ENCODE measurements around the gene LRRC39.

LRRC39 gene

GRCh38 chr1:100145116-100145515, 32.9 kb downstream of the LRRC39 start:
- DNase-seq = no peak

DNA sequence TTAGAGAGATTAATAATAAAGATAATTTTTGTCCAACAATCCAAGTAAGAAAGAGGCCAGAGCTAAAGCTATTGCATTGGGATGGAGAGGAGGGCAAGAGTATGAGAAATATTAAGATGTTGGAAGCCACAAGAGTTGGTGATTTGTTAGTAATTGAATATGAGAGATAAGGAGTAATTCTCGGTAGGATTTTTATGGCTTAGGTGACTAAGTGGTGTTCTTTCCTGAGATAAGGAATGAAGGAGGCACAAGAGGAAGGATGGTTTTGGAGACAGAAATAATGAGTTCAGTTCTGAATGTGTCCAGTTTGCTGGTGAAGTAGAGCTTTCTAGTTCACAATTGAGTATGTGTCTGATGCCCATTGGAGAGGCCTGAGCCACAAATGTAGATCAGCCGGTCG, 35.7 kb downstream of the LRRC39 start:
- no peak for DNase-seq

DNA sequence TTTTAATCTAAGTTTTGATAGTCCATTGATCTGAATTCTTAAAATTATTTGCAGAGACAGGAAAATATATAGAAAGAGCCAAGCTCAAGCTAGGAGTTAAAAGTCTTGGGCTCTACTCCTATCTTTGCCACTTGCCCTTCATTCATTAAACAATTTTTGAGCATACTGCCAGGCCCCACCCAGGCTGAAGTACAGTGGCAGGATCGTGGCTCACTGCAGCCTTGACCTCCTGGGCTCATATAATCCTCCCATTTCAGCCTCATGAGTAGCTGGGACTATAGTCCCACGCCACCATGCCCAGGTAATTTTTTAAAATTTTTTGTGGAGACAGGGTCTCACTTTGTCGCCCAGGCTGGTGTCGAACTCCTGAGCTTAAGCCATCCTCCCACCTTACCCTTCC, 36.9 kb downstream of the LRRC39 start:
- no peak for DNase-seq

GRCh38 chr1:100137602-100138001, 40.5 kb downstream of the LRRC39 start:
- no peak for DNase-seq

GRCh38 chr1:100134872-100135271, 43.2 kb downstream of the LRRC39 start:
- no peak for DNase-seq

DNA sequence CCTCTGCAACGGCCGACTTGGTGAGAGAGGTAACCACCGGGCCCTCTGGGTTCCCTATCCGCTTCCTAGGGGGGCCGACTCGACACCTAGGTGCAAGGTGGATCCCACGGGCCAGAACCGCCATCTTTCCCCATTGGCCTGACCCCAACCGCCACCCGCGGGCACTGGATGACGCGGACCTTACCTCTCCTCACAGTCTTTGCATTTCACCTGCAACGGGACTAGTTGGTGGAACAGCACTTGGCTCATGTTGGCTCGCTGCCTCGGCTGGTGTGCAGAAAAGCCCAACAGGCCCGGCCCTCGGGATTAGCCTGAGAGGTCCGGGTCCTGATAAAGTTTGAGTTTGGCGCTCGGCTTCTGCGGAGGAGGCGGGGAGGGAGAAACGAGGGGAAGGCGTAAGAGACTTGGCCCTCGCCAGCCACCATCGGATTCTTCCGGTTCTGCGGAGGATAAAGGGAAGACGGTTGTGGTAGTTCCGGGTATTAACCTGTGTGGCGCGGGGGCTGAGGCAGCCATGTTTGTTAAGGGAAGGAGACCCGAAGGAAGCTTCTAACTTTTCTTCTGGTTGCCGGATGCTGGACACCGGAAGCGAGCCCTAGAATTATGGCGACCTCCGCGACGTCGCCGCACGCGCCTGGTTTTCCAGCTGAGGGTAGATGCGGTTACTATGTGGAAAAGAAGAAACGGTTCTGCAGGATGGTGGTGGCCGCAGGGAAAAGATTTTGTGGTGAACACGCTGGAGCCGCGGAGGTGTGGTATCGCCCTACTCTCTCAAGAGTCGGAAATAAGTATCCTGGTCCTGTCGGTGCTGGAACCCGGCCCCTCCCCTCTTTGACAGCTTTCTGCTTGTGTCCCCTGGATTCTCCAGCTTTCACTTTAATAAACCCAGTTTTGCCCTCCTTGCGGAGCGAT, 45.2 kb downstream of the LRRC39 start, which contains the start of the genes SASS6 and TRMT13:
Gene SASS6, minus strand, starts transcription at position 365 of the 912 bp plus-strand sequence. Its CDS starts 116 bp downstream, at position 249.
Gene TRMT13, plus strand, starts transcription at position 598 of the 912 bp plus-strand sequence. Its CDS starts 6 bp downstream, at position 604.
- peak; percentile 91 for DNase-seq

- DNase-seq = no peak
Observed at GRCh38 chr1:100131623-100132022, 46.4 kb downstream of the LRRC39 start.

DNA sequence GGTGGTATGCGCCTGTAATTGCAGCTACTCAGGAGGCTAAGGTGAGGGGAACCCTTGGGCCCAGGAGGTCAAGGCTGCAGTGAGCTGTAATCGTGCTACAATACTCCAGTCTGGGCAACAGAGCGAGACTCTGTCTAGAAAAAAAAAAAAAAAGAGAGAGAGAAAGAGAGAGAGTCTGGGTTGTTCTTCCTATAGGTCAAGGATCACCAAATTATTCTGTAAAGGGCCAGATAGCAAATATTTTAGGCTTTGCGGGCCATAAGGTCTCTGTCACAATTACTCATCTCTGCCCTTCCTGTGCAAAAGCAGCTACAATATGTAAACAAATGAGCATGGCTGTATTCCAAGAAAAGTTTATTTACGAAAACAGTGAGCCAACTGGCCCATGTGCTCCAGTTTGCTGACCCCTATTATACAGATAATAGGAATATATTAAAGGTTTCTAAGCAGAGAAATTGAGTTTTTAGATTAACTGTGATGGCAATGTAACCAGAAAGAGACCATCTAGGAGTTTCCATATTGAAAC, 47.4 kb downstream of the LRRC39 start:
- no peak for DNase-seq

DNA sequence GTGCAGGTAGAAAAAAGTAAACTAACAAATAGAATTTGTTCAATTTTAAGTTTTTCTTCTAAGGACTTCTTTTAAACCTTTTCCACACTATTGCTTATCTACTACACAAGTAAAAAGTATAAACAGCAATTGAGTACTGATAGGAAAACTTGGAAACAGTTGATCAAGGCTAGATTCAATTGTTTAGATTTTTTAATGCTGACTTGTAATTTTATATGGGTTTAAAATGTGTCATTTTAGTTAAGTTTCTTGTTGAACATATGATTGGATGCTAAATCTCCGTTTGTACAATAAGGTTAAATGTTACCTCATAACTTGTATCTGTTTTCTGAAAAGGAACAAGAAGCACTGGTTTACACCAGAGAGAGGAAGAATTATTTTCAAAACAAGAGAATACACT, 50.8 kb downstream of the LRRC39 start:
- DNase-seq = no peak

DNA sequence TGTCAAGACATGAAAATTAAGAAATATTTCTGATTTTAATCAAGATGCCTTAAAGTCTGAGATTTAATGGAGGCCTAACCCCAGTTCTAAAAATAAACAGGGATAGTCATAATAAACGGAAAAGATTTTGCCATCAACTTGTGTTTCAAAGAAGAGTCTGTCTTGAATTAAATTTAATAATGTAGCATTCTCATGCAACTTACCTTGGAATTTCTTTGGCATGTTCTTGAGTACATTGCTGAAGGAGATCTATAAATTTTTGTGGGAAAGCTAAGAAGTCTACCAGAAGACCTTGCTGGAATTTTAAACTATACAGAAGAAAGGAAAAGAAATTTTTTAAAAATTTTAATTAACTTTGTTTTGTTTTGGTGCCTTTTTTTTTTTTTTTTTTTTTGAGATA, 55.9 kb downstream of the LRRC39 start:
- no peak for DNase-seq

- DNase-seq = no peak
Observed at GRCh38 chr1:100115524-100115923, 62.5 kb downstream of the LRRC39 start.

- no peak for DNase-seq
Observed at GRCh38 chr1:100109554-100110066, 68.4 kb downstream of the LRRC39 start.

- no peak for DNase-seq
Observed at GRCh38 chr1:100107696-100108095, 70.4 kb downstream of the LRRC39 start.

GRCh38 chr1:100101564-100101963, 76.5 kb downstream of the LRRC39 start:
- DNase-seq = no peak

DNA sequence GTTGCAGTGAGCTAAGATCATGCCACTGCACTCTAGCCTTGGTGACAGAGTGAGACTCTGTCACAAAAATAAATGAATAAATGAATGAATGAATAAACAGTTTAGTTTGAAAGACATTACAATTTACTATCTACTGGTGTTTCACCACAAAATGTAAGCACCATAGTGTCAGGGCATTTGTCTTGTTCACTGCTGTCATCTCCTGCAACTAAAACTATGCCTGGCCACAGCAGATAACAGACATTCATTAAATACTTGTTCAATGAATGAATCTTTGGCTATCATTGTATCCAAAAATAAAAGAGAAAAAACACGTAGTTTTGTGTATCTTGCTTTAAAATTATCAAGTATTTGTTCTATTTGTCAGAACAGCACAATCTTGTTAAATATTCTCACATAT, 77.9 kb downstream of the LRRC39 start:
- DNase-seq = no peak
